OCI-LY3 (cell line): ENCODE results near the gene LARGE1.

Experiments
- H2AFZ ChIP-seq: fragments of 200-600, 300-600 bp; shearing (Covaris generic); 2 replicates; pipeline ENCODE4 v1.6.0; 2014; ENCODE audit warnings: antibody characterized with exemption, low read depth, low read length
- H3K27ac ChIP-seq: fragments of 200-600, 300-600 bp; sonication (generic); 2 replicates; pipeline ENCODE4 v1.5.1; 2014; ENCODE audit warnings: mild to moderate bottlenecking, low read length, moderate library complexity, mixed read lengths
- H3K27me3 ChIP-seq: fragments of 200-600, 300-600 bp; sonication (generic); 2 replicates; pipeline ENCODE4 v1.6.1; 2014; ENCODE audit warnings: low read depth, low read length, mixed read lengths
- H3K36me3 ChIP-seq: fragments of 200-600, 300-600 bp; sonication (generic); replicated peaks from 2 replicates; pipeline ENCODE3; 2014; ENCODE audit warnings: low read depth, low read length, mixed read lengths
- H3K4me1 ChIP-seq: fragments of 300-600, 200-600 bp; sonication (generic); 2 replicates; pipeline ENCODE4 v1.6.1; 2014; ENCODE audit warnings: low read length, mixed read lengths
- H3K4me2 ChIP-seq: fragments of 200-600, 300-600 bp; sonication (generic); 2 replicates; pipeline ENCODE4 v1.6.1; 2014; ENCODE audit warnings: low read length, mixed read lengths
- H3K4me3 ChIP-seq: fragments of 300-600, 200-600 bp; sonication (generic); 2 replicates; pipeline ENCODE4 v1.5.1; 2014; ENCODE audit warnings: antibody characterized with exemption, mild to moderate bottlenecking, low read length, moderate library complexity
- H3K79me2 ChIP-seq: fragments of 300-600, 200-600 bp; shearing (Covaris generic); 2 replicates; pipeline ENCODE4 v1.6.1; 2014; ENCODE audit warnings: mild to moderate bottlenecking, low read length, mixed read lengths
- H3K9ac ChIP-seq: fragments of 300-600, 200-600 bp; shearing (Covaris generic); 2 replicates; pipeline ENCODE4 v1.6.0; 2014; ENCODE audit warnings: mild to moderate bottlenecking, low read length, moderate library complexity
- H3K9me3 ChIP-seq: fragments of 200-600, 300-600 bp; shearing (Covaris generic); 2 replicates; pipeline ENCODE4 v1.6.1; 2014; ENCODE audit warnings: low read length, mixed read lengths; ENCODE audit not compliant: insufficient read depth
- H4K20me1 ChIP-seq: fragments of 200-600, 300-600 bp; sonication (generic); 2 replicates; pipeline ENCODE4 v1.6.1; 2016; ENCODE audit warnings: low read length, mixed read lengths; ENCODE audit not compliant: insufficient read depth
- CTCF ChIP-seq: fragments of 200-600, 300-600 bp; sonication (generic); IDR thresholded peaks from 2 replicates; pipeline ENCODE4 v1.5.1; 2014; ENCODE audit warnings: antibody characterized with exemption, low read length, low read depth
- EZH2phosphoT487 ChIP-seq: fragments of 200-600 bp; shearing (Covaris generic); IDR thresholded peaks from 2 replicates; pipeline ENCODE4 v1.6.1; 2018; ENCODE audit warnings: antibody characterized with exemption, mixed run types, low read depth

Gene LARGE1

GRCh38 chr22:33593818-33594217 lies 326.5 kb downstream of the LARGE1 start:
- no peak for TF ChIP-seq CTCF
- TF ChIP-seq EZH2phosphoT487, result no peak
- Histone ChIP-seq H2AFZ (no peak overlapping the region), H3K9ac (no peak overlapping the region), H3K9me3 (no peaks in the 10 kb centered on the region), H3K4me1 (peaks cover 2% of the 10 kb centered on the region; the same call in 1 of the 2 replicates), H3K27ac (no peak overlapping the region), H3K4me3 (no peak overlapping the region), H3K36me3 (no peaks in the 10 kb centered on the region), H3K27me3 (no peaks in the 10 kb centered on the region), H3K4me2 (no peak overlapping the region), H3K79me2 (no peaks in the 10 kb centered on the region), H4K20me1 (no peaks in the 10 kb centered on the region)

DNA sequence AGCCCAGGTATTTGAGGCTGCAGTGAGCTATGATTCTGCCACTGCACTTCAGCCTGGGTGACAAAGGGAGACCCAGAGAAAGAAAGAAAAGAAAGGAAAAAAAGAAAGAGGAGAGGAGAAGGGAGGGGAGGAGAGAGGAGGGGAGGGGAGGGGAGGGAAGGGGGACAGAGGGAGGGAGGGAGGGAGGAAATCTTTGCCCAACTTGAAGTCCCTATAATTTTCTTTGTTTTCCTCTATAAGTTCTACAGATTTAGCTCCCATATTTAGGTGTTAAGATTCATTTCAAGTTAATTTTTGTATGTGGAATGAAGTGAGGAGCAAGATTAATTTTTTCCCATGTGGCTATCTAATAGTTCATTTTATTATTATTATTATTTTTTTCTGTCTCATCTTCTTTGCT lies 328.3 kb downstream of the LARGE1 start:
- Histone ChIP-seq H3K9me3 (no peaks in the 10 kb centered on the region), H3K4me1 (peaks cover 6% of the 10 kb centered on the region; the same call in 1 of the 2 replicates), H4K20me1 (no peaks in the 10 kb centered on the region), H3K79me2 (no peaks in the 10 kb centered on the region), H3K27me3 (no peaks in the 10 kb centered on the region), H2AFZ (no peak overlapping the region), H3K4me2 (no peak overlapping the region), H3K36me3 (no peaks in the 10 kb centered on the region), H3K9ac (no peak overlapping the region), H3K4me3 (no peak overlapping the region), H3K27ac (no peak overlapping the region)
- TF ChIP-seq EZH2phosphoT487 (no peak), CTCF (no peak)

GRCh38 chr22:33589297-33589696 lies 331.0 kb downstream of the LARGE1 start:
- no peaks in the 10 kb centered on the region for H4K20me1 ChIP-seq
- H3K27me3 ChIP-seq, result no peaks in the 10 kb centered on the region
- H3K9me3 ChIP-seq, result no peaks in the 10 kb centered on the region
- peaks cover 6% of the 10 kb centered on the region; the same call in 1 of the 2 replicates for H3K4me1 ChIP-seq
- H2AFZ ChIP-seq, result no peak overlapping the region
- no peaks in the 10 kb centered on the region for H3K79me2 ChIP-seq
- H3K4me3 ChIP-seq, result no peak overlapping the region
- no peaks in the 10 kb centered on the region for H3K36me3 ChIP-seq
- H3K9ac ChIP-seq, result no peak overlapping the region
- no peak overlapping the region for H3K27ac ChIP-seq
- TF ChIP-seq CTCF, result no peak
- H3K4me2 ChIP-seq, result no peak overlapping the region

DNA sequence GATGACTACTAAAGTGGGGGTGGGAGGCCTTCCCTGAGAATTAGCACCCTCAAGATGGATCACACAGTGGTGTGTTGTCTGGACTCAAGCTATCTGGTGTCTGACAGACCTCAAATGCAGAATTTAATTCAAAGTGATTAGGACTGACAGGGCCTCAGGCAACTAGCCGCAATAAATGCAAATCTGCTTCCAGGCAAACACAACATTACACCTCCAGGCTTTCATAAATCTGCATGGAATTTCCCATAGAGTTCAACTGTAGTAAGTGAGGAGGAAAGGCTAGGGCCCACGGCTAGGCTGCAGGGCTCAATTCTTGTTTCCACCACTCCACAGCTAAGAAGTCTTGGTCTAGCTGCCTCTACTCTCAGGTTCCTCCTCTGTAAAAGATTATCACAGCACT lies 331.4 kb downstream of the LARGE1 start:
- no peak overlapping the region for H3K4me2 ChIP-seq
- H3K9me3 ChIP-seq, result no peaks in the 10 kb centered on the region
- no peak overlapping the region for H3K27ac ChIP-seq
- no peaks in the 10 kb centered on the region for H3K79me2 ChIP-seq
- no peaks in the 10 kb centered on the region for H3K27me3 ChIP-seq
- no peak overlapping the region for H3K4me3 ChIP-seq
- no peak overlapping the region for H2AFZ ChIP-seq
- H3K36me3 ChIP-seq, result no peaks in the 10 kb centered on the region
- H4K20me1 ChIP-seq, result no peaks in the 10 kb centered on the region
- H3K4me1 ChIP-seq, result peaks cover 6% of the 10 kb centered on the region; the same call in 1 of the 2 replicates
- H3K9ac ChIP-seq, result no peak overlapping the region
- TF ChIP-seq CTCF, result no peak
- no peak for TF ChIP-seq EZH2phosphoT487
